SK-N-SH (cell line): ENCODE data around the gene LOC128125822.
A peak's percentile ranks its signal among the peaks of the same experiment; 100 is the strongest.

Experiments used
- CTCF ChIA-PET: fragments of 300-600, 350-600 bp; formaldehyde crosslinking; extraction: SDS; loops from one replicate; lab custom pipeline; 2021; lab: Yijun Ruan, JAX
- POLR2A ChIA-PET: fragments of 350-600 bp; sonication (Branson Sonifier 250); formaldehyde crosslinking; extraction: SDS; loops from one replicate; lab custom pipeline; 2020; ENCODE audit warnings: antibody characterized with exemption, inconsistent platforms; lab: Yijun Ruan, JAX
- DNase-seq: peaks from one replicate; pipeline ENCODE4 v3.0.0; 2012
- H2AFZ ChIP-seq: fragments of 200-600 bp; sonication (generic); 2 replicates; pipeline ENCODE4 v1.8.1; 2016; ENCODE audit warnings: antibody characterized with exemption, mild to moderate bottlenecking, low read depth
- H3F3A ChIP-seq: fragments of 200-600 bp; sonication (generic); replicated peaks from 2 replicates; pipeline ENCODE3; 2016; ENCODE audit warnings: antibody characterized with exemption, mild to moderate bottlenecking; ENCODE audit not compliant: insufficient read depth
- H3K27ac ChIP-seq, 2 experiments: fragments of 200-500 bp in 1 of 2; fragments of 200-600 bp in 1 of 2; sonication (Bioruptor generic) in 1 of 2; sonication (generic), shearing (Covaris generic) in 1 of 2; 2 replicates each; pipeline versions ENCODE4 v1.5.1 to v1.6.1; 2014 to 2016; ENCODE audit warnings: low read depth in 2 of 2, inconsistent platforms in 1 of 2, low read length in 1 of 2, mild to moderate bottlenecking in 1 of 2, mixed read lengths in 1 of 2
- H3K27me3 ChIP-seq: fragments of 200-600 bp; sonication (generic), shearing (Covaris generic); 2 replicates; pipeline ENCODE4 v1.6.1; 2016; ENCODE audit warnings: mixed run types; ENCODE audit not compliant: insufficient read depth
- H3K36me3 ChIP-seq, 2 experiments: fragments of 200-500 bp in 1 of 2; fragments of 200-600 bp in 1 of 2; sonication (Bioruptor generic) in 1 of 2; sonication (generic) in 1 of 2; replicated peaks in 1 of 2; 2 replicates each; pipeline versions ENCODE3 to v1.5.1; 2014 to 2016; ENCODE audit warnings: low read length in 1 of 2, mild to moderate bottlenecking in 1 of 2; ENCODE audit not compliant: insufficient read depth in 2 of 2, control insufficient read depth in 1 of 2
- H3K4me1 ChIP-seq, 2 experiments: fragments of 200-500 bp in 1 of 2; fragments of 200-600 bp in 1 of 2; sonication (Bioruptor generic) in 1 of 2; sonication (generic), shearing (Covaris generic) in 1 of 2; 2 replicates each; pipeline versions ENCODE4 v1.5.1 to v1.6.1; 2014 to 2016; ENCODE audit warnings: low read depth in 1 of 2, low read length in 1 of 2, mixed run types in 1 of 2; ENCODE audit not compliant: insufficient read depth in 2 of 2, control insufficient read depth in 1 of 2
- H3K4me2 ChIP-seq: fragments of 200-600 bp; sonication (generic), shearing (Covaris generic); 2 replicates; pipeline ENCODE4 v1.6.1; 2017; ENCODE audit warnings: mixed run types
- H3K4me3 ChIP-seq, 2 experiments: fragments of 200-500 bp in 1 of 2; fragments of 200-600 bp in 1 of 2; sonication (Bioruptor generic) in 1 of 2; sonication (generic), shearing (Covaris generic) in 1 of 2; 2 replicates each; pipeline versions ENCODE4 v1.5.1 to v1.8.1; 2014 to 2016; ENCODE audit warnings: low read depth in 2 of 2, inconsistent platforms in 1 of 2, low read length in 1 of 2, mild to moderate bottlenecking in 1 of 2, mixed read lengths in 1 of 2, moderate library complexity in 1 of 2
- H3K79me2 ChIP-seq: fragments of 200-600 bp; sonication (generic); 2 replicates; pipeline ENCODE4 v1.8.1; 2017; ENCODE audit warnings: mild to moderate bottlenecking; ENCODE audit not compliant: insufficient read depth
- H3K9ac ChIP-seq: fragments of 200-600 bp; sonication (generic); 2 replicates; pipeline ENCODE4 v1.6.1; 2017; ENCODE audit warnings: mixed run types
- H3K9me2 ChIP-seq: fragments of 200-600 bp; sonication (generic); 2 replicates; pipeline ENCODE4 v1.6.1; 2017; ENCODE audit warnings: mixed run types
- H3K9me3 ChIP-seq: fragments of 200-600 bp; sonication (generic); 2 replicates; pipeline ENCODE4 v1.6.1; 2017; ENCODE audit warnings: mixed run types, mild to moderate bottlenecking, moderate library complexity
- H4K20me1 ChIP-seq: fragments of 200-600 bp; sonication (generic); 2 replicates; pipeline ENCODE4 v1.6.1; 2017; ENCODE audit warnings: mild to moderate bottlenecking, mixed run types; ENCODE audit not compliant: insufficient read depth
- ELF1 ChIP-seq: IDR thresholded peaks from 2 replicates; pipeline ENCODE4 v1.4.0; 2012
- EP300 ChIP-seq, 2 experiments: IDR thresholded peaks; 2 replicates each; pipeline versions ENCODE4 v1.4.0 to v1.6.1; 2012; ENCODE audit warnings: borderline replicate concordance in 1 of 2, low read depth in 1 of 2, low read length in 1 of 2
- GABPA ChIP-seq: IDR thresholded peaks from 2 replicates; pipeline ENCODE4 v1.4.0; 2012; ENCODE audit warnings: low read depth, mild to moderate bottlenecking
- MXI1 ChIP-seq: IDR thresholded peaks from 2 replicates; pipeline ENCODE4 v1.6.1; 2012; ENCODE audit warnings: mild to moderate bottlenecking, low read depth, low read length, improper control_type of control experiment
- PBX3 ChIP-seq: IDR thresholded peaks from 2 replicates; pipeline ENCODE4; 2012
- POLR2AphosphoS5 ChIP-seq: IDR thresholded peaks from 2 replicates; pipeline ENCODE4 v1.6.1; 2012; ENCODE audit warnings: low read depth, low read length
- RCOR1 ChIP-seq: fragments of 150-350 bp; IDR thresholded peaks from 2 replicates; pipeline ENCODE4 v1.6.1; 2017; ENCODE audit warnings: antibody characterized with exemption, low read length
- REST ChIP-seq: IDR thresholded peaks from 2 replicates; pipeline ENCODE4 v1.6.1; 2012; ENCODE audit warnings: mild to moderate bottlenecking, low read depth, low read length, moderate library complexity
- SMC3 ChIP-seq: IDR thresholded peaks from 2 replicates; pipeline ENCODE4 v1.6.1; 2012; ENCODE audit warnings: low read depth, low read length, improper control_type of control experiment
- TEAD4 ChIP-seq: IDR thresholded peaks from 2 replicates; pipeline ENCODE4 v1.4.0; 2012; ENCODE audit warnings: mild to moderate bottlenecking, borderline replicate concordance; ENCODE audit not compliant: insufficient read depth
- WGBS: methylation state at CpG from one replicate; pipeline ENCODE4 v1.1.6; 2017; ENCODE audit warnings: low lambda C conversion rate; 5-methylcytosine and 5-hydroxymethylcytosine counted together

Gene LOC128125822

GRCh38 chr6:63573899-63574553 is 1.7 kb downstream of the LOC128125822 start (continued):
- TF ChIP-seq TEAD4 (no peak), POLR2AphosphoS5 (peak; percentile 8; the same call in 1 of the 2 replicates), RCOR1 (peak; percentile 39; the same call in 1 of the 2 replicates), GABPA (no peak), SMC3 (peak; percentile 41), ELF1 (peak; percentile 64; the same call in 1 of the 2 replicates), REST (no peak)

GRCh38 chr6:63574554-63574900 is 2.2 kb downstream of the LOC128125822 start:
- H3K4me3 ChIP-seq = peak overlapping the region; percentile 72 to 95
- H3K9me2 ChIP-seq = no peaks in the 10 kb centered on the region
- peak overlapping the region; percentile 97; the same call in 1 of the 2 replicates for H3K9ac ChIP-seq
- peaks cover 5% of the 10 kb centered on the region for H3F3A ChIP-seq
- no peak for DNase-seq
- peak overlapping the region; percentile 89 to 98 for H3K27ac ChIP-seq
- peaks cover 32 to 35% of the 10 kb centered on the region in 2 experiments for H3K36me3 ChIP-seq
- no peak overlapping the region for H2AFZ ChIP-seq
- ChIA-PET CTCF (interaction anchor here (0.5 to 2.3 kb wide), 23 partner anchors 9 to 255 kb away, joined by 3 to 26 read pairs (median 4); partner anchors contain the start of gene PHF3), POLR2A (interaction anchor here (1.4 to 1.5 kb wide), 2 partner anchors 62 to 228 kb away, joined by 3 to 10 read pairs; partner anchors contain the start of gene PHF3)
- 25% methylated on average over 2 of the region's 2 CpGs for WGBS
- peaks cover 0 to 5% of the 10 kb centered on the region in 2 experiments; a peak in 3 of 4 replicates for H3K4me1 ChIP-seq
- H4K20me1 ChIP-seq = peaks cover 36% of the 10 kb centered on the region
- peaks cover 70% of the 10 kb centered on the region for H3K79me2 ChIP-seq
- TF ChIP-seq EP300 (IDR thresholded peaks at IDR 0.05; ENCODE audit: borderline replicate concordance in 1 of 2, low read depth in 1 of 2, low read length in 1 of 2) (no peak), MXI1 (no peak), PBX3 (no peak), GABPA (no peak), ELF1 (no peak)
- H3K27me3 ChIP-seq = no peaks in the 10 kb centered on the region
- peak overlapping the region; percentile 80 for H3K4me2 ChIP-seq
- no peaks in the 10 kb centered on the region for H3K9me3 ChIP-seq
